ENCODE measurements around the gene TMEM222.

The TMEM222 gene

DNA sequence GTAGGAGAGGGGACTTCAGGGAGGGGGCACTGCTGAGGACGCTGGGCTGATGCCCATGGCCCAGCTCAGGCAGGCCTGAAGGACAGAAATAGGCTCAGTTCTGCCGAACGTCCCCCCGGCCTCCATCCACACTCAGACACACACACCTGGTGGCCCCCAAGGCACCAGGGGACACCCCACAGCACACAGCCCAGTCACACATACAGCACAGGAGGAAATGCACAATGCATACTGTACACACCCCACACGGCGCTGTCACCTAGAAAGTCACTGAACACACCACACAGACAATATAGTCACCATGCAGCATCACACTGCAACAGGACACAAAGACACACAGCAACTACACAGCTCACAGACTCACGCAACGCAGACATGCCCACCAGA, 20.4 kb downstream of the TMEM222 start:
- DNase-seq (ENCODE audit: low read depth in 2 of 2): no peak

DNA sequence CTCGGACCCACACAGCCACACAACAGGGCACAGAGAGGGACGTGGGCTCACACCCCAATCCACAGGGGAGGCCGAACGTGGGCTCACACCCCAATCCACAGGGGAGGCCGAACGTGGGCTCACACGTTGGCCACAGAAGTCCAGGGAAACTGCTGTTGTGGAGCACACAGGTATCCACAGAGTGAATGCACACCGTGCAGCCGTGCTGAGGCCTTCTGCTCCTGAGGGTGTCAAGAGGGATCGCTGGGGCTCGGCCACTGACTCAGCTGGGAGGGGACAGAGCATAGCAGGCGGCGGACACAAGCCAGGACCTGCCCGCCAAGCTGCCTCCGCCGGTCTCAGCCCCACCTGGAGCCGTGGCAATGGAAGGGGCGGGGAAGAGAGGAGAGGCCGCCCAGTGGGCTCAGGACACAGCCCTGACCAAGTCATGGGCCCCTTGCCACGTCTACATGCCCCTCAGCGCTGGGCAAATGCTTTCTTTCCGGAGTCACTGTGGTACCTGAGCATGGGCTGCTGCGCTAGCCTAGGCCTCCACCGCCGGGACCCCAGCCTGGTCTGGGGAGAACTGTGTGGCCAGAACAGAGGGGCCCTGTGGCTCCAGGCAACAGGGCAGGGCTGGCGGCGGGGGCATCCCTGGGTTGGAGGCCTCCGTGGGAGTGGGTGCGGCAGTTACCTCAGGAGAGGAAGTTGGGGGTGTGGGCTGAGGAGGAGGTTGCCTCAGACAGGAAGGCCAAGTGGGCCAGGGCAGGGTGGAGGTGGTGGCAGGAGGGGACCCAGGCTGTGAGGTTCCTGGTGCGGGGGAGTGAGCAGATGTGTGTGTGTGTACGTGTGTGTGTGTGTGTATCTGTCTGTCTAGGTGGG, 21.0 kb downstream of the TMEM222 start:
- no peak for DNase-seq (ENCODE audit: low read depth in 2 of 2)

DNA sequence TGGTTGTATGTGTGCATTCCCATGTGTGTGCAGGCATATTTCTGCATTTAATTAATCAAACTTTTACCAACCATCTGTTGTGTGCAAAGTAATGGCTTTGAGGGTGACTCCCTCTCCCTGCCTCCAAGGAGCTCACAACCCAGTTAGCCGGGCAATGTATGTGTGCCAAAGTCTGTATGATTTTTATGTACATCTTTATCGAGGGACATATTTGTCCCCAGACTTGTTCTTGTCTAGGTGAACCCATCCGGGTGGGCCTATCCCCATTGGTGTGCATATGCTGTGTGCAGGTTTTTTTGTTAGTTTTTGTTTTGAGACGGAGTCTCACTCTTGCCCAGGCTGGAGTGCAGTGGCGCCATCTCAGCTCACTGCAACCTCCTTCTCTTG, 21.7 kb downstream of the TMEM222 start:
- DNase-seq (ENCODE audit: low read depth in 2 of 2): no peak

DNA sequence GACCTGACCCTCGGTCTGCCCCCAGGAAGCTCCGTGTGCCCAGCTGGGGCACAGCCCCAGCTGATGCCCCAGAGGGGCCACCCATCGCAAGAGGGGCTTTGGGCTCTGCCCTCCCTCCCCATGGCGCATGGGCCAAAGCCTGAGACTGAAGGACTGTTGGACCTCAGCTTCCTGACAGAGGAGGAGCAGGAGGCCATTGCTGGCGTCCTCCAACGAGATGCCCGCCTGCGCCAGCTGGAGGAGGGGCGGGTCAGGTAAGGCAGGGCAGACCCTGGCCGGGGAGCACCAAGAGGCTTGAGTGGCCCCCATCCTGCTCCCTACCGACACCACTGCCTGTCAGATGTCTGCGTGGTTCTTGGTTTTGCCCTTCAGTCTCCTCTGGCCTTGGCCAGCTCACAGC, 23.3 kb downstream of the TMEM222 start:
- DNase-seq (ENCODE audit: low read depth in 2 of 2): no peak

DNA sequence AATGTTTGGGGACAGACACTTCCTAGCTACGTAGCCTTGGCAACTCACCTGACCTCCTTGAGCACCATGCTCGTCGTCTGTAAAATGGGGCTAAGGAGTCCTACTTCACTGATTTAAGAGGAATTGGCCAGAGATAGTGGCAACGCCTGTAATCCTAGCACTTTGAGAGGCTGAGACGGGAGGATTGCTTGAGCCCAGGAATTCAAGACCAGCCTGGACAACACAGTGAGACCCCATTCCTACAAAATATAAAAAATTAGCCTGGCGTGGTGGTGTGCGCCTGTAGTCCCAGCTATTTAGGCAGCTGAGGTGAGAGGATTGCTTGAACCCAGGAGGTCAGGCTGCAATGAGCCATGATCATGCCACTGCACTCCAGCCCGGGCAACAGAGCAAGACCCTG, 24.4 kb downstream of the TMEM222 start:
- DNase-seq (ENCODE audit: low read depth in 2 of 2): no peak

DNA sequence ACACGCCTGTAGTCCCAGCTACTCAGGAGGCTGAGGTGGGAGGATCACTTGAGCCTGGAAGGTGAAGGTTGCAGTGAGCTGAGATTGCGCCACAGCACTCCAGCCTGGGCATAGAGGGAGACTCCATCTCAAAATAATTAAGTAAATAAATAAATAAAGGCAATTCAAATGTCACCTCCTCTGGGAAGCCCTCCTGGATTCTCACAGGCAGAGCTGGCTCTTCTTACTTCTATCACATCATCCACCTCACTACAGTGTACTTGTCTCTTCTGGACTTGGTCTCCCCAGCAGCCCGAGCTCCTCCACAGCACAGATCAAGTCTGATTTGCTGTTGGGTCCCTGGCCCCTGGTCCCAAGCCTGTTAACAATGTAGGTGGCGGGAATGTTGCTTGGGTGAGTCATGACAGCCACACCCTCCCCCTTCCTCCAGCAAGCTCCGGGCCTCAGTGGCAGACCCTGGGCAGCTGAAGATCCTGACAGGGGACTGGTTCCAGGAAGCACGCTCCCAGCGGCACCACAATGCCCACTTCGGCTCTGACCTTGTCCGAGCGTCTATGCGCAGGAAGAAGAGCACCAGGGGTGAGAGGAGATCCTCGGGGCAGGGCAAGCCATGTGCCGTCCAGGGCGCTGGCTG, 25.1 kb downstream of the TMEM222 start:
- DNase-seq (ENCODE audit: low read depth in 2 of 2): no peak

DNA sequence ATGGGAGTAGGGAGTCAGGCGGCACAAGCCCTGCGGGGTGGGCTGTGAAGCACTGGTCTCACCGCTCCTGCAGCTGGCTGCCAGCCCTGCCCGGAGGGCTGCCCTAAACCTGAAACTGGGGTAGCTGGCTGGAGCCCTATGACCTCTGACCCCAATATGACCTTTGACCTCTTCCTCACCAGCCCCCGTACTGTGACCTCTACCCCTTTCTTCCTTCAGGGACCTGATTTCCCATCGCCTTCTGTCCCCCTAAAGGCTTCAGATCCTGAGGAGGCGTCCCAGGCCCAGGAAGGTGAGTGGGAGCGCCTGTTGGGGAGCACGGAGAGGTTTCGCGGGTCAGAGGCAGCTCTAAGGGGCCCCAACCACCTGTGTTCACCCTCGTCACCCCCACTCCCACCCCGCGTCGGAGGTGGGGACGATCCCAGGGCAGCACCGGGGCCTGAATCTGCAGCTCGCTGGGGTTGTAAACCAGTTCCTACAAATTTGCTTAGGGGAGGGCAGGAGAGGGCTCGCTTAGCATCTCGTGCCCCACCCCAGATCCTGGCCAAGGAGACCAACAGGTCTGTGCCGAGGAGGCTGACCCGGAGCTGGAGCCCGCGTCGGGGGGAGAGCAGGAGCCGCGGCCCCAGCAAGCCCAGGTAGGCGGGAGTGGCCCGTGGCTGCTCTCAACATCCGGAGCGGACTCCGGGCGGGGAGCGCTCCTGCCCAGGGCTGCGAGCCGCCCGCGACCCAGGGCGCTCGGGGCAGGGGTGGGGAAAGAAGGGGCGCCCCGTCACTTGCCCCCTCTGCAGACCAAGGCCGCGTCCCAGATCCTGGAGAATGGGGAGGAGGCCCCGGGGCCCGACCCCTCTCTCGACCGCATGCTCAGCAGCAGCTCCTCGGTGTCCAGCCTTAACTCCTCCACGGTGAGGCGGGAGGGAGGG, 27.2 kb downstream of the TMEM222 start:
- DNase-seq (ENCODE audit: low read depth in 2 of 2): no peak

DNA sequence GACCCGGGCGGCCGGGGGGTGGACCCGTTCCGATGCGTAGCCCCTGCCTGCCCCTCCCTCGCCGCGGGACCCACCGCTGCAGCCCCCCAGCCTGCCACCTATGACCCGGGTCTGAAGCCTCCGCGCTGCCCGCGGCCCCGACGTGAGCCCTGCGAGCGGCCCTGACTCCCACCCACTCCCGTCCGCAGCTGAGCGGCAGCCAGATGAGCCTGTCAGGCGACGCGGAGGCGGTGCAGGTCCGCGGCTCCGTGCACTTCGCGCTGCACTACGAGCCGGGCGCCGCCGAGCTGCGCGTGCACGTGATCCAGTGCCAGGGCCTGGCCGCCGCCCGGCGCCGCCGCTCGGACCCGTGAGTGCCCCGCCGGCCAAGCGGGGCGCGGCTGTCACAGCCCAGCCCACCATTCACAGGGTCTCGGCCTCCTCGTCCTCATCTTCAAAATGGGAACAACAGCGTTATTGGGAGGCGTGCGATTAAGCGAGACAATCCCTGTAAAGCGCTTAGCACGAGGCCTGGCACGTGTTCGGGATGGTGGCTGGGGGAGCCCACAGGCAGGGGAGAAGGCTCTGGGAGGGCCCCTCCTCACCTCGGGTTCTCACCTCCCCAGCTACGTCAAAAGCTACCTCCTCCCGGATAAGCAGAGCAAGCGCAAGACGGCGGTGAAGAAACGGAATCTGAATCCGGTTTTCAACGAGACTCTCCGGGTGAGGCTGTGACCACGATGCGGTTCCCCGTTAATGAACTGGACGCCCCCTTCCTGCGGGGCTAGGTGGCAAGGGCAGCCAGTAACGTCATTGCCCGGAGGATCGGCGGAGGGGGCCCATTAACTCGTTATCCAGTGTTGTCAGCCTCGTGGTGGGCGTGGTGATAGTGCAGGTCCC, 28.1 kb downstream of the TMEM222 start:
- no peak for DNase-seq (ENCODE audit: low read depth in 2 of 2)

DNA sequence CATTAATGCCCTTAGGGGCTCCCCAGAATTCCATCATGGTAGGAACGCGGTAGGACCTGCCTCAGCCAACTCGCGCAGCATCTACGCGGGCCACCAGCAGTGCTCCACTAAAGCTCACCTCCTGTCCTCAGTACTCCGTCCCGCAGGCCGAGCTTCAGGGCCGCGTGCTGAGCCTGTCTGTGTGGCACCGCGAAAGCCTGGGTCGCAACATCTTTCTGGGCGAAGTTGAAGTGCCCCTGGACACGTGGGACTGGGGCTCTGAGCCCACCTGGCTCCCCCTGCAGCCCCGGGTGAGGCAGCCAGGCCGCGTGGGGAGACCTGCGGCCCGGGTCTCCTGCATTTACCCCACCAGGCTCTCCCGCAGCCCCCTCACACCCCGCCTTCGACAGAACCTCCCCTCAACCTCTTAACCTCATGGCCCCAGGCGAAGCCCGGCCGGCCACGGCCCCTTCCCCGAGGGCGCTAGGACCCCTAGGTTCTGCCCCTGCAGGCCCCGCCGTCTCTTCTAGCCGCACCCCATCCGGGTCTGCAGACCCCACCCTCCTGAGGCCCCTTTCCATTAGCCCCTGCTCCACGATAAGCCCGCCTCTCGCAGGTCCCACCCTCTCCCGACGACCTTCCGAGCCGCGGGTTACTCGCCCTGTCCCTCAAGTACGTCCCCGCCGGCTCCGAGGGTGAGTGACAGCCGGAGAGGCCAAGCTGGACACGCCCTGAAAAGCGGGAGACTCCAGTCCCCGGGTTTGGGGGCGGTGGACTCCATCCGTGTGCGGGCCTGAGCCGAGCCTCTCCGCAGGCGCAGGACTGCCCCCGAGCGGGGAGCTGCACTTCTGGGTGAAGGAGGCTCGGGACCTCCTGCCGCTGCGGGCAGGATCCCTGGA, 28.9 kb downstream of the TMEM222 start:
- no peak for DNase-seq (ENCODE audit: low read depth in 2 of 2)

DNA sequence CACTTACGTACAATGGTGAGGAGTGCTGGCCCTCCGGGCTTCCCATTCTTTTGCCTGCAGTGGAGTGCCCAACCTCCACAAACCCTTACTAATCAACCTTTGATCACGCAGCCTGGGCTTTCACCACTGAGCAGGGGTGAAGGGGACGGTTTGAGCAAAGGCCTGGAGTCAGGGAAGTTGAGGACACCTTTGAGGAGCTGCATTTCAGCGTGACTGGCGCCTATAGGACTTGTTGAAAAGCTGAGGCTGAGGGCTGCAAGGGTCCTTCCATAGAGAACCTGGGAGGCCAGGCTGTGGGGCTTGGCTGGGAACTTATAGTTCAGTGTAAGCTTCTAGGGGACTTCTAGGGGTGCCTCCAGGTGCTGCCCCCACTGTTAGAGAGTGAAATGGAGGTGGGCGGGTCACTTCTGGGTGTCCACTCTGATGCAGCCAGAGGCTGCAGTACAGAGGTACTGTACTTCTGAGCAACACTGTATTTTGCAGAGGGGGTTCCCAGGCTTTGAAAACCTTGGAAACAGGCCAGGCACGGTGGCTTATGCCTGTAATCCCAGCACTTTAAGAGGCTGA, 29.7 kb downstream of the TMEM222 start:
- no peak for DNase-seq (ENCODE audit: low read depth in 2 of 2)

DNA sequence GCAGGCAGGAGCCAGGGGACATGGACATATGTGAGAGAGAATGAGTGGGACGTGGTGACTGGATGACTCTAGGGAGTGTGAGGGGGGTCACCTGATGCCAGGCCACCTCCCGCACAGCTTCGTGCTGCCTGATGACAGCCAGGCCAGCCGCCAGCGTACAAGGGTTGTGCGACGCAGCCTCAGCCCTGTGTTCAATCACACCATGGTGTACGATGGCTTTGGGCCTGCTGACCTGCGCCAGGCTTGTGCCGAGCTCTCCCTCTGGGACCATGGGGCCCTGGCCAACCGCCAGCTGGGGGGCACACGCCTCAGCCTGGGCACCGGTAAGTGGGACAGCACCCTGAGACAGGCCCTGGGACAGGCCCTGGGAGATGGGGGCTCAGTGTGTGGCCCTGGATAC, 31.2 kb downstream of the TMEM222 start:
- no peak for DNase-seq (ENCODE audit: low read depth in 2 of 2)

DNA sequence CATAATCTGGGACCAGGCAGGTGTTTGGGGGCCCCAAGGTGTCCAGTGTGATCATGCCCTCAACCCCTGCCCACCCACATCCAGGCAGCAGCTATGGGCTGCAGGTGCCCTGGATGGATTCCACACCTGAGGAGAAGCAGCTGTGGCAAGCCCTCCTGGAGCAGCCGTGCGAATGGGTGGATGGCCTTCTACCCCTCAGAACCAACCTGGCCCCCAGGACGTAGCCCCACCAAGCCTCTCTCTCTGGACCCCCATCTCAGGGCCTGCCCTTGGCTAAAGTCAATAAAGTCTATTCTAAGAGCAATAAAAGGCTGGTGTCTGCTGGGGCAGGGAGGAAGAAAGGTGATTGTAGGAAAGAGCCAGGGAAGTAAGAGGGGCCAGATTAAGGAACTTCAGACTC, 31.7 kb downstream of the TMEM222 start:
- no peak for DNase-seq (ENCODE audit: low read depth in 2 of 2)

DNA sequence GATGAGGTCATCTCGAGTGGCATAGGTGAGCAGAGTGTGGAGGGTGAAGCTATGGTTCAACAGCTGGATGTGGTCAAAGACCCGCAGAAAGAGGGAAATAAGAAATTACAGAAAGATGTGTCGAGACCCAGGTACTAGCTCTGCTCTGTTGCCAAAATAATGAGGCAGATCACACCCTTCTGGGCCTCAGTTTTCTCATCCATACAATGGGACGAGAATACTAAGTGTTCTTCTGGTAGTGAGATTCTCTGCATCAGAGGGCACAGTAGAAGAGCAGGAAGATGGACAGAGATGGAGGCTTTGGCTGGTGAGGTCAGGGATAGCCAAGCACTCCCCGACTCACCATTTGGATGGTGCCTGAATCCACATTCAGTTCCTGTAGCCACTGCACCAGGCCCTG, 33.7 kb downstream of the TMEM222 start:
- DNase-seq (ENCODE audit: low read depth in 2 of 2): no peak

DNA sequence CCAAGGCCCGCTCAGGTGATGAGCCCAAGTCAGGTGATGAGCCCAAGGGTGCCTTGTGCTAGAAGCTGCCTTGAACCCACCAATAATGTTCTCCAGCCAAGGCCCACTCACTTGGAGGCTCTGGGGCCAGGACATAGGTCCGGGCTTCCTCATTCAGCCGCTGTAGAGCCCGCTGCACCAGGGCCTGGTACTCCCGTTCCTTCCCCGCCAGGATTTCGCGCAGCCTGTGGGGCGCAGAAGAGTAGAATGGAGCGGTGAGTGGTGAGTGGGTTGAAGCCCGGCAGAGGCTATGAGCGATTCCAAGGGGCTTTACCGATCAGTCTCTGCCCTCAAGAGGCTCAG, 34.3 kb downstream of the TMEM222 start:
- no peak for DNase-seq (ENCODE audit: low read depth in 2 of 2)

DNA sequence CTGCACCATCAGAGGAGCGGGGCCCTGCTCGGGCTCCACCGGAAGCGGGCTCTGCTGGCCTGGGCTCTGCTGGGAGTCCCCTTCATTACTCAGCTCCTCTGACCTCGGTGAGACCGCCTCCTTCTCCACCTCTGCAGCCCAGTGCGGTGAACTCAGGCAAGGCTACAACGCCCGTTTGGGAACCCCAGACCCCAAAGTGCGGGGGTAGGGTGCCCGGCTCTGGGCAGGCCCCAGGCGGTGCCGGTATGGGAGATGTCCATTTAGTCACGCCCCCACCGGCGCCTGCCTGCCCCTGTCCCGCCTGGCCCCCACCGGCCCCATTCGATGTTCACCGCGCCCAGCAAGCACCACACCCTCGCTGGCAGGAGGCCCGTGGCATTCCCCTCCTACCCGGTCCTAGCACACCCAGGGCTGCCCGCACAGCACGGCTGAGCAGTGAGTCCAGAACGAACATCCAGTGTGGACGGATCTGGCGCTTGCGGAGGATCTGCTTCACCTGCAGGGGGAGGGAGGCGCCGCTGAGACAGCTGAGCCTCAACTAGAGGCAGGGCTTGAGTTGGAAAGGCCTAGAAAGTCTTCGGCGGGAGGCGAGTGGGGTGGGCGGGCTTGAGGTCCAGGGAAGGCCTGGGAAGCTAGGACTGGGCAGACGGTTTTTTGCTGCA, 34.8 kb downstream of the TMEM222 start:
- no peak for DNase-seq (ENCODE audit: low read depth in 2 of 2)

DNA sequence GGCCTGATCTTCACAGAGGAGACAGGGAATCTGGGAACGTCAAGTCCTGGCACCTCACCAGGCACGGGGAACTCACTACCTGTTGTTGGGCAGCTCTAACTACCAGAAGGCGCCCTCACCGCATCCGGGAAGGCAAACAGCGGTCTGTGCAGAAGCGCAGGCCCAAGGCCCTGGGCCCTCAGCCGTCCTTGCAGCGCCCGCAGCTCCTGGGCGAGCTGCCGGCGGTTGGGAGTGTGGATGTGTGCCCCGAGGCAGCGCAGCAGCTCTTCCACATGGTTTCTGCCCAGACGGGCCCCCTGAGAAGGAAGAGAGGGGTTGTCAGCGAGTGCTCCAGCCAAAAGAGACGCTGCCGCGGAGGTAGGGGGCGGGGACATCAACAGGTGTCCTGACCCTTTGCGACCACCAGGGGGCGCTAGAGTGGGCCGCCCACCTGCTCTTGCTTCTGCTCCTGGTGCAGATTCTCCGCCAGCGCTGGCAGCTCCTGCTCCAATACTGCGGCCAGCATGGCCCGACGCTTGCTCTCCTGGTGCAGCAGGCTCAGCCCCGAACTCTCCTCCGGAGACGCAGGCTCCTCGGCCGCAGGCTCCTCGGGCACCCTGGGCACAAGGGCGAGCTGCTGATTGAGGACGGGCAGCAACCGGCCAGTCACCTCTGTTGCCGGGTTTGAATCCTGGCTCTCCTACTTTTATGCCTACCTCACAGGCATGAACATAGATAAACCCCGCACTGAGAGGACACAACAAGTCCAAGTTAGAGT, 35.5 kb downstream of the TMEM222 start:
- no peak for DNase-seq (ENCODE audit: low read depth in 2 of 2)

DNA sequence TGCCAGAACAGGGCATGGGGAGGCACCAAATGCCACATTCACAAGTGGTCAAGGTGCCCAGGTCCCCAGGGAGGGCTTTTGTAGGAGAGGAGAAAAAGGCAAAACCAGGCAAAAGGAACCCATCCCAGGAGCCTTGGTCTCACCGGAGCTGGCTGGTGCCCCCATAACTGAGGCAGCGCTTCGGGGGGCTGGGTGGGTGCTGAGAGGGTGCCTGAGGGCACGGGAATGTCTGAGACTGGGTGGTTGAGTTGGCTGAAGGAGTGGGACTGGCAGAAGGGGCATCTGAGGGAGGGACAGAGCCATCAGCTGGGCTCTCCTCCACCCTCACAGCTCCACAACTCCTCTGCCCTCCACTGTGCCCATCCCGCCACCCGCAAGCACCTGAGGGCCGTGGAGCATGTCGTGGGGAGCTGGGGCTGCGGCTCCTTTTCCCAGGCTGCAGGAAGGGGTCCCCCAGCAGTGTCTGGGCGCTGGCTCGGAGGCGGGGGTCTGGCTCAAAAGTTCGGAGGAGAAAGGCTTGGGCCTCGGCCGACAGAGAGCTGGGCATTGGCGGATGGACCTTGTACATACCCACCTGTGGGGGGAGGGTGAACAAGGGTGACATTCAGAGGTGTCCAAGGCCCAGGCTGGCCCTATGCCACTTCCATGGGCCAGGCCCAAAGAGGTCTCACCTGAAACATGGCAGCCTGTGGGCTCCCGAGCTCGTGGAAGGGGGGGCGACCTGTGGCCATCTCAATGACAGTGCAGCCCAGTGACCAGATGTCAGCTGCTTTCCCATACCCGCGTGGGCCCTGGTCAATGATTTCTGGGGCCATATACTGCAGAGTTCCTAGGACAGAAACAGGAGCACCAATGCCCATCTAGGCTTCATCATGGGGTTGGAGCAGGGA, 36.3 kb downstream of the TMEM222 start:
- DNase-seq (ENCODE audit: low read depth in 2 of 2): no peak

DNA sequence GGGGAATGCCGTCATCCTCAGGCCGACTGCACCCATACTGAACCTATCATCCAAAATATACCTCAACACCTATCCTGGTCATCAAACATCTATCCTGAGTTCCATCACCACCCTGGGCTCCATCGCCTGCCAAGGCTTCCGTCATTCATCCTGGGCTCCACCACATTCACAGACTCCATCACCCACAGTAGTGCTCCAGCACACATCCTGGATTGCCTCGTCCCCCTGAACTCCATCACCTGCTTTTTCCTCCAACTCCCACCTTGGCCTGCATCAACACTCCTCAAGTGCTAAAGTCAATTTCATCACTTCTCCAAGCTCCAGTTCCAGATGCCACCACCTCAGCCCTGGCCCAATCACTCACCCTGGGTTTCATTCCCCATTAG, 37.0 kb downstream of the TMEM222 start:
- DNase-seq (ENCODE audit: low read depth in 2 of 2): no peak
